SH-SY5Y (cell line): ENCODE data around the gene STK32C.

Source experiments
- GATA2 ChIP-seq: IDR thresholded peaks from 2 replicates; pipeline ENCODE4 v1.6.1; 2011; ENCODE audit warnings: mild to moderate bottlenecking, low read depth, low read length
- GATA3 ChIP-seq: IDR thresholded peaks from 2 replicates; pipeline ENCODE4 v1.6.1; 2011; ENCODE audit warnings: low read depth, mild to moderate bottlenecking, low read length, moderate library complexity

DNA sequence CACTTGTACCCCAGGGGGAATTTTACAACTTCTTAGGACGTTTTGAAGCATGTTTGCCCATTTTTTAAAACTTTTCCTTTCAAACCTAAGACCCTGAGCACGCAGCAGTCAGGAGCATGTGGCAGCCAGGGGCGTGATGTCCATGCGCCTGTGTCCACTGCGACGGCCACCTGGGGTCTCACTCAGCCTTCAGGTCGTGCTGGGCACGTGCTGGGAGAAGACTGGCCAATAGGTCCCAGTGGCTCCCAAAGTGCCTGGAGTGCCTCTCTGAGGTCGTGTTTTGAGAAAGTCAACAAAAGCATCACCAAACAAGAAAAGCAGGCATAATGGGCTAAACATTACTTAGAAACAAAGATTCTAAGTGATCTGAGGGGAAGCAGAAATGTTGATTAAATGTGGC is 39.1 kb upstream of the STK32C start:
- TF ChIP-seq GATA2 (no peak), GATA3 (no peak)
